ENCODE data around the gene EEF1AKMT1.

The EEF1AKMT1 gene

GRCh38 chr13:20691616-20692015 is 82.1 kb downstream of the EEF1AKMT1 start:
- Histone ChIP-seq H3K9me2 (replicated peaks; ENCODE audit: control insufficient read depth, low read length) (no peaks in the 10 kb centered on the region), H3K36me3 (ENCODE audit: control insufficient read depth, low read length) (no peaks in the 10 kb centered on the region), H3K9me3 (ENCODE audit: control insufficient read depth, insufficient read depth, low read length) (no peaks in the 10 kb centered on the region), H3K4me3 (ENCODE audit: low read length) (no peak overlapping the region), H3K4me2 (ENCODE audit: low read length) (no peak overlapping the region), H3K27ac (ENCODE audit: low read depth, low read length) (no peak overlapping the region), H3K27me3 (ENCODE audit: control insufficient read depth, low read length) (no peaks in the 10 kb centered on the region), H3K4me1 (ENCODE audit: control insufficient read depth, low read length) (no peaks in the 10 kb centered on the region), H3K79me2 (ENCODE audit: control insufficient read depth, low read length) (no peaks in the 10 kb centered on the region), H3F3A (ENCODE audit: control insufficient read depth, insufficient read depth) (no peaks in the 10 kb centered on the region), H4K20me1 (ENCODE audit: control insufficient read depth, insufficient read depth, low read depth, low read length) (no peaks in the 10 kb centered on the region)
- TF ChIP-seq EZH2phosphoT487 (IDR thresholded peaks at IDR 0.05; ENCODE audit: borderline replicate concordance, low read length) (no peak), CTCF (IDR thresholded peaks at IDR 0.05; ENCODE audit: low read depth, low read length, poor library complexity, severe bottlenecking) (no peak)

GRCh38 chr13:20689291-20689690 is 84.5 kb downstream of the EEF1AKMT1 start:
- Histone ChIP-seq H4K20me1 (ENCODE audit: control insufficient read depth, insufficient read depth, low read depth, low read length) (no peaks in the 10 kb centered on the region), H3K4me1 (ENCODE audit: control insufficient read depth, low read length) (no peaks in the 10 kb centered on the region), H3K9me3 (ENCODE audit: control insufficient read depth, insufficient read depth, low read length) (no peaks in the 10 kb centered on the region), H3K4me2 (ENCODE audit: low read length) (no peak overlapping the region), H3K27me3 (ENCODE audit: control insufficient read depth, low read length) (no peaks in the 10 kb centered on the region), H3K79me2 (ENCODE audit: control insufficient read depth, low read length) (no peaks in the 10 kb centered on the region), H3K9me2 (replicated peaks; ENCODE audit: control insufficient read depth, low read length) (no peaks in the 10 kb centered on the region), H3K4me3 (ENCODE audit: low read length) (no peak overlapping the region), H3K36me3 (ENCODE audit: control insufficient read depth, low read length) (no peaks in the 10 kb centered on the region), H3K27ac (ENCODE audit: low read depth, low read length) (no peak overlapping the region), H3F3A (ENCODE audit: control insufficient read depth, insufficient read depth) (no peaks in the 10 kb centered on the region)
- no peak for TF ChIP-seq CTCF (IDR thresholded peaks at IDR 0.05; ENCODE audit: low read depth, low read length, poor library complexity, severe bottlenecking)
- no peak for TF ChIP-seq EZH2phosphoT487 (IDR thresholded peaks at IDR 0.05; ENCODE audit: borderline replicate concordance, low read length)

GRCh38 chr13:20686863-20687579 is 86.7 kb downstream of the EEF1AKMT1 start:
- Histone ChIP-seq H3K9me3 (ENCODE audit: control insufficient read depth, insufficient read depth, low read length) (no peaks in the 10 kb centered on the region), H3K4me1 (ENCODE audit: control insufficient read depth, low read length) (no peaks in the 10 kb centered on the region), H4K20me1 (ENCODE audit: control insufficient read depth, insufficient read depth, low read depth, low read length) (no peaks in the 10 kb centered on the region), H3K4me2 (ENCODE audit: low read length) (no peak overlapping the region), H3K9me2 (replicated peaks; ENCODE audit: control insufficient read depth, low read length) (no peaks in the 10 kb centered on the region), H3K79me2 (ENCODE audit: control insufficient read depth, low read length) (no peaks in the 10 kb centered on the region), H3K4me3 (ENCODE audit: low read length) (no peak overlapping the region), H3K36me3 (ENCODE audit: control insufficient read depth, low read length) (no peaks in the 10 kb centered on the region), H3F3A (ENCODE audit: control insufficient read depth, insufficient read depth) (no peaks in the 10 kb centered on the region), H3K27me3 (ENCODE audit: control insufficient read depth, low read length) (no peaks in the 10 kb centered on the region), H3K27ac (ENCODE audit: low read depth, low read length) (no peak overlapping the region)
- TF ChIP-seq CTCF (IDR thresholded peaks at IDR 0.05; ENCODE audit: low read depth, low read length, poor library complexity, severe bottlenecking) (no peak), EZH2phosphoT487 (IDR thresholded peaks at IDR 0.05; ENCODE audit: borderline replicate concordance, low read length) (no peak)
